ENCODE results near the gene AGPAT4.

- no peak for TF ChIP-seq EZH2 (IDR thresholded peaks at IDR 0.05; ENCODE audit: insufficient read depth, poor library complexity, severe bottlenecking)
- no peak for TF ChIP-seq EZH2phosphoT487 (IDR thresholded peaks at IDR 0.05; ENCODE audit: insufficient read depth, low read depth)
These were observed 112.7 kb downstream of the AGPAT4 start for GRCh38 chr6:161161121-161161520.

Data from GM23248 (cell line).